ENCODE measurements around the gene MKLN1.
"Not testable (repeated sequence)": the region's sequence is repeated elsewhere in the genome, so short reads cannot be mapped to it uniquely, and the experiment has no call there.

The MKLN1 gene

DNA sequence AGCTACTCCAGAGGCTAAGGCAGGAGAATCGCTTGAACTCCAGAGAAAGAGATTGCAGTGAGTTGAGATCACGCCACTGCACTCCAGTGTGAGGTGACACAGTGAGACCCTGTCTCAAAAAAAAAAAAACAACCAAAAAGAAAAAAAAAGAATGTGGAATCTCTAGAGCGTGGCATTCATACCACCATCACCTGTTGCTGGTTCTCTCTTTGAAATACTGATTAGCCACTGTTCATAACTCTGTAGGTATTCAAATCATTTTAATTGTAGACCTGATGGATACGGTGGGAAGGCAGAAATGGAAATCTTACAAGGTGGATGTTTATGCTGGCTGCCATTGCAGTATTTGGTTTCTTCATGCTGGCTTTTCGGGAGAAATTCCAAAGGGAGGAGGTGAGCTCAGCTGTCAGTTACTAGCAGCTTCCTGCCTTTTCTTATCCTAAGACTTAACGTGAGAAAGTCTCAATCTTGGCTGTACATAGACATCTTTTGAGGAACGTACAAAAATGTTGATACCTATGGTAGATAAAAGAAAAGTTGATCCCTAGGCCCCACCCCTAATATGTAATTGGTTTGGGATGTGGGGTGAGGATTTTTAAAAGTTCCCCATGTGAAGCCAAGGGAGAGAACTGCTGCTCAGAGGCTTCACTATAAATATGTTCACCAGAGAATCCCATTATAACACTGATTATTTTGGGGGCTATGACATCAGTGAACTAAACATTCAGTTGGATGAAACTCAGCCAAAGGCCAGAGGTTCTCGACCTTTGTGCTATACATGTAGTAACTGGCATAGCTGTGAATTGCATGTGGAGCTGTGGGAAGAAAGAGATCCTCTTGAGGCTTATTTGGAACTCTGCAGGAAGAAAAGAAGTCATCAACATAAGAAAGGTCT is 26.9 kb upstream of the MKLN1 start:
- peak; percentile 33 for DNase-seq (ENCODE audit: low read depth)
- H3K4me3 ChIP-seq (replicated peaks; ENCODE audit: low read depth, low read length), result no peak overlapping the region
- TF ChIP-seq, protein P1, sequence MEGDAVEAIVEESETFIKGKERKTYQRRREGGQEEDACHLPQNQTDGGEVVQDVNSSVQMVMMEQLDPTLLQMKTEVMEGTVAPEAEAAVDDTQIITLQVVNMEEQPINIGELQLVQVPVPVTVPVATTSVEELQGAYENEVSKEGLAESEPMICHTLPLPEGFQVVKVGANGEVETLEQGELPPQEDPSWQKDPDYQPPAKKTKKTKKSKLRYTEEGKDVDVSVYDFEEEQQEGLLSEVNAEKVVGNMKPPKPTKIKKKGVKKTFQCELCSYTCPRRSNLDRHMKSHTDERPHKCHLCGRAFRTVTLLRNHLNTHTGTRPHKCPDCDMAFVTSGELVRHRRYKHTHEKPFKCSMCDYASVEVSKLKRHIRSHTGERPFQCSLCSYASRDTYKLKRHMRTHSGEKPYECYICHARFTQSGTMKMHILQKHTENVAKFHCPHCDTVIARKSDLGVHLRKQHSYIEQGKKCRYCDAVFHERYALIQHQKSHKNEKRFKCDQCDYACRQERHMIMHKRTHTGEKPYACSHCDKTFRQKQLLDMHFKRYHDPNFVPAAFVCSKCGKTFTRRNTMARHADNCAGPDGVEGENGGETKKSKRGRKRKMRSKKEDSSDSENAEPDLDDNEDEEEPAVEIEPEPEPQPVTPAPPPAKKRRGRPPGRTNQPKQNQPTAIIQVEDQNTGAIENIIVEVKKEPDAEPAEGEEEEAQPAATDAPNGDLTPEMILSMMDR (IDR thresholded peaks at IDR 0.05; ENCODE audit: low read length, missing control alignments), result no peak

DNA sequence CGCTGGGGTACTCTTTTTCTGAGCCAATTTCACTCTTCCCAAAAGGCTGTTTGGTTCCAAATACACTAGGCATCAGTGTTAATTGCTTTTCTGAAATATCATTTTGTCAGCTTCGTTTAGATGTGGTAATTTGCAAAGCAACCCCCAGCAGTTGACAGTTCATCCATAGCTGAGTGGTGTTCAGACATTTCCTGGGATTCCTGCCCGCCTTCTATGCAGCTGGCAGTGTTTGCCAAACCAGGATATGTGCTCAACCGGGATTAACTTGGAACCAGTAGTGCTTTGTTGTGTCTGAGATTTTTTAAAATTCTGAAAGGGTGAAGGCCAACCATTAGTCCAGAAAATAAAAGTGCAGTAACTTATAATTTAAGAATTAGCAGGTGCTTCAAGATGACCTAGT is 25.2 kb upstream of the MKLN1 start:
- TF ChIP-seq, protein P1 (IDR thresholded peaks at IDR 0.05; ENCODE audit: low read length, missing control alignments), result no peak
- no peak overlapping the region for H3K4me3 ChIP-seq (replicated peaks; ENCODE audit: low read depth, low read length)

DNA sequence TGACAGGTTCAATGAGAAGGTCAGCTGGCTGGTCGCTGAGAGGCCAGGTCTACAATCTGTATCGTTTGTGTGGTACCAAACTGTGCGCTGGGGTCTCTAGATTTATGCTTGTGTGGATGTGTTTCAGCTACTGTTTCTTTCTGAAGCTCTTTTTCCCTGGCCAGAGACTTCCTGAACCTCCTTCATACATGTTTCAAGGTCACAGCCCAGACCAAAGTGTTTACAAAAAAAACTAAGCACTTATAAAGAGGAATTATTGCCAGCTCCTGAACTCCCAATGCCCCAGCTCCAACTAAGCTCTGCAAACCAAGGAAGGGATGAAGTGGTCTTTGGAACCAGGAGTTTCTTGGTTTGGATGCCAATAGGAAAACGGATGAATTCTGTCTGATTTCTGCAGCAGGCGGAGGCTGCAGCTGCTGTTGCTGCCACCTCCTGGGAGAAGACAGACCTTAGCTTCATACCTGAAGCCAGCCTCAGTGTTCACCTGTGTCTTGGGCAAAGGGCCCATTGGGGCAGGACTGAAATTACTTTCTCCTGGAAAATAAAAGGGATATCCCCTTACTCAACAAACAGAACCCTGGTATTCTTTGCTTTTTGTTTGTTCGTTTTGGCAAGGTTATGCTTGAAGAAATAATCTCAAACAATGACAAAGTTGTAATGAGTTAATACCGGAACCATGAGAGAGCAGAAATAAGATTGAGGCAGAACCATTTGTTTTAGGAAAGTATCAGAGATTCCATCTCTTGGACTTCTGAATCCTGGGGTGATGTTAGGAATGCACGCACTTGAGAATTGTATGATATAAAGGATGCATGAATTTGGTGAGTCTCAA is 24.6 kb upstream of the MKLN1 start:
- DNase-seq (ENCODE audit: low read depth), result peak; percentile 44
- TF ChIP-seq, protein P1 (IDR thresholded peaks at IDR 0.05; ENCODE audit: low read length, missing control alignments), result peak; percentile 53
- no peak overlapping the region for H3K4me3 ChIP-seq (replicated peaks; ENCODE audit: low read depth, low read length)

More for the DNA sequence above, 25.2 kb upstream of the MKLN1 start:
- no peak for DNase-seq (ENCODE audit: low read depth)

DNA sequence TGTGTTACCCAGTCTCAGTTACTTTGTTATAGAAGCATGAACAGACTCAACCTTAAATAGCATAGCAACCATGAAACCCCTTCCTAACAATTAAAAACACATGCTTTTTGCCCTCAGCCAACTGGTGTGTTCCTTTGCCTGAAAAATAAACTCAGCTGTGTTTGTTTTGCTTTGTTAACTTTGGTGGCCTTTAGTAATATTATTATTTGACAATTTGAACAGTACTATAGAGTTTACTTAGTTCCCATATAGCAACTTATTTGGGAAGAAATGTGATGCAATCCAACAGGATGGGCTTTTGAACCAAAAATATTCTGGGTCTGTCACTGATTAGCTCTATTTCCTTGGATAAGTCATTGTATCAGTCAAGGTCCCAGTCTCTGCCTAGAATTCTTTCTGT is 22.5 kb upstream of the MKLN1 start:
- TF ChIP-seq, protein P1 (IDR thresholded peaks at IDR 0.05; ENCODE audit: low read length, missing control alignments), result no peak
- DNase-seq (ENCODE audit: low read depth), result no peak
- H3K4me3 ChIP-seq (replicated peaks; ENCODE audit: low read depth, low read length), result no peak overlapping the region

DNA sequence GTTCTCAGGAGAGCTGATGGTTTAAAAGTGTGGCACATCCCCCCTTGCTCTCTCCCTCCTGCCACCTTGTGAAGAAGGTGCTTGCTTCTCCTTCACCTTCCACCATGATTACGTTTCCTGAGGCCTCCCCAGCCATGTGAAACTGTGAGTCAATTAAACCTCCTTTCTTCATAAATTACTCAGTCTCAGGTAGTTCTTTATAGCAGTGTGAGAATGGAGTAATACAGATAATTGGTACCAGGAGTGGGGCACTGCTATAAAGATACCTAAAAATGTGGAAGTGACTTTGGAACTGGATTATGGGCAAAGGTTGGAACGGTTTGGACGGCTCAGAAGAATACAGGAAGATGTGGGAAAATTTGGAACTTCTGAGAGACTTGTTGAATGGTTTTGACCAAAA is 21.6 kb upstream of the MKLN1 start:
- not testable (repeated sequence) for H3K4me3 ChIP-seq (replicated peaks; ENCODE audit: low read depth, low read length); DNase-seq (ENCODE audit: low read depth)

DNA sequence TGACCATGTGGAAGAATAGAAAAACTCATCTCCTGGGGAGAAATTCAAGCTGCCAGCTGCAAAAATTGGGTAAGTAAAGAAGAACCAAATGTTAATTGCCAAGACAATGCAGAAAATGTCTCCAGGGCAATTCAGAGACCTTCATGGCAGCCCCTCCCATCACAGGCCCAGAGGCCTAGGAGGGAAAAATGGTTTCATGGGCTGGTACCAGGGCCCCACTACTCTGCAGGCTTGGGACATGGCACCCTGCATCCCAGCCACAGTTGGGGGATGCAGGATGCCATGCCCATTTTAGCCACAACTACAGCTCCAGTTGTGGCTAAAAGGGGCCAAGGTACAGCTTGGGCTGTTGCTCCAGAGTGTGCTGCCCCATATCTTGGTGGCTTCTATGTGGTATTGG is 20.9 kb upstream of the MKLN1 start:
- no peak overlapping the region for H3K4me3 ChIP-seq (replicated peaks; ENCODE audit: low read depth, low read length)
- TF ChIP-seq, protein P1 (IDR thresholded peaks at IDR 0.05; ENCODE audit: low read length, missing control alignments), result no peak
- no peak for DNase-seq (ENCODE audit: low read depth)

DNA sequence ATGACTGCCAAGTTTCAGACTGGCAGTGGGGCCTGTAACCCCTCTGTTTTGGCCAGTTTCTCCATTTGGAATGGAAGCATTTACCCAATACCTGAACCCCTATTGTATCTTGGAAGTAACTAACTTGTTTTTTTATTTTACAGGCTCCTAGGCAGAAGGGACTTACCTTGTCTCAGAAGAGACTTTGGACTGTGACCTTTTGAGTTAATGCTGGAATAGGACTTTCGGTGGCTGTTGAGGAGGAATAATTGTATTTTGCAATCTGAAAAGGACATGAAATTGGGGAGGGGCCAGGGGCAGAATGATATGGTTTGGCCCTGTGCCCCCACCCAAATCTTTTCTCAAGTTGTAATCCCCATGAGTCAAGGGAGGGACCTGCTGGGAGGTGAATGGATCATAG is 20.0 kb upstream of the MKLN1 start:
- no peak overlapping the region for H3K4me3 ChIP-seq (replicated peaks; ENCODE audit: low read depth, low read length)
- no peak for DNase-seq (ENCODE audit: low read depth)
- TF ChIP-seq, protein P1 (IDR thresholded peaks at IDR 0.05; ENCODE audit: low read length, missing control alignments), result no peak
